Measurements from ENCODE around the gene ABI1.

ABI1 gene

GRCh38 chr10:26815500-26815899 lies 45.3 kb downstream of the ABI1 start:
- no peak overlapping the region for H3K23ac ChIP-seq (ENCODE audit: low read length in 2 of 2)
- H2BK15ac ChIP-seq (ENCODE audit: low read depth, poor library complexity, severe bottlenecking) = no peak overlapping the region
- no peaks in the 10 kb centered on the region for H3K36me3 ChIP-seq (ENCODE audit: control insufficient read depth in 1 of 2, insufficient read depth in 2 of 2, low read depth in 1 of 2, low read length in 2 of 2)
- H4K8ac ChIP-seq (ENCODE audit: low read length) = no peak overlapping the region
- no peak overlapping the region for H3K18ac ChIP-seq (ENCODE audit: low read depth in 1 of 2, low read length in 2 of 2)
- H3K9ac ChIP-seq (ENCODE audit: low read length) = no peak overlapping the region
- no peak overlapping the region for H3K14ac ChIP-seq (ENCODE audit: low read length in 2 of 2)
- H2BK5ac ChIP-seq (ENCODE audit: low read depth, low read length, poor library complexity, severe bottlenecking) = no peak overlapping the region
- no peaks in the 10 kb centered on the region for H3K9me3 ChIP-seq (ENCODE audit: control insufficient read depth, low read length)
- no peak overlapping the region for H3K4ac ChIP-seq (ENCODE audit: low read depth in 1 of 2, low read length in 2 of 2)
- H3K79me1 ChIP-seq (replicated peaks; ENCODE audit: low read length, poor library complexity, severe bottlenecking) = peaks cover 12% of the 10 kb centered on the region
- H3K4me2 ChIP-seq (ENCODE audit: low read length, poor library complexity, severe bottlenecking) = no peak overlapping the region
- 50% methylated on average over 2 of the region's 2 CpGs for WGBS
- no peak overlapping the region for H2AK5ac ChIP-seq (ENCODE audit: low read length, severe bottlenecking)
- H2AFZ ChIP-seq (ENCODE audit: low read depth, low read length) = no peak overlapping the region
- H3K4me1 ChIP-seq (ENCODE audit: control insufficient read depth, insufficient read depth, low read depth, low read length) = peaks cover 1% of the 10 kb centered on the region
- no peak for DNase-seq
- H2BK120ac ChIP-seq (ENCODE audit: low read depth, low read length) = no peak overlapping the region
- H4K91ac ChIP-seq (ENCODE audit: low read length) = peak overlapping the region; percentile 46
- no peak overlapping the region for H2BK12ac ChIP-seq (ENCODE audit: low read length in 2 of 2)
- H3K4me3 ChIP-seq (ENCODE audit: insufficient read depth in 1 of 2, low read depth in 1 of 2, low read length in 2 of 2) = no peak overlapping the region
- H3K27ac ChIP-seq (ENCODE audit: low read length, poor library complexity, severe bottlenecking) = no peak overlapping the region
- H3K27me3 ChIP-seq (ENCODE audit: control insufficient read depth in 1 of 2, insufficient read depth in 1 of 2, low read length in 2 of 2) = no peaks in the 10 kb centered on the region

GRCh38 chr10:26810435-26811026 lies 50.2 kb downstream of the ABI1 start:
- H3K4me2 ChIP-seq (ENCODE audit: low read length, poor library complexity, severe bottlenecking) = no peak overlapping the region
- H3K79me1 ChIP-seq (replicated peaks; ENCODE audit: low read length, poor library complexity, severe bottlenecking) = peaks cover 27% of the 10 kb centered on the region
- H2BK120ac ChIP-seq (ENCODE audit: low read depth, low read length) = no peak overlapping the region
- no peak overlapping the region for H3K23ac ChIP-seq (ENCODE audit: low read length in 2 of 2)
- H3K9me3 ChIP-seq (ENCODE audit: control insufficient read depth, low read length) = no peaks in the 10 kb centered on the region
- H2AFZ ChIP-seq (ENCODE audit: low read depth, low read length) = no peak overlapping the region
- H4K91ac ChIP-seq (ENCODE audit: low read length) = no peak overlapping the region
- H3K27me3 ChIP-seq (ENCODE audit: control insufficient read depth in 1 of 2, insufficient read depth in 1 of 2, low read length in 2 of 2) = no peaks in the 10 kb centered on the region
- H2BK12ac ChIP-seq (ENCODE audit: low read length in 2 of 2) = no peak overlapping the region
- no peak overlapping the region for H3K4ac ChIP-seq (ENCODE audit: low read depth in 1 of 2, low read length in 2 of 2)
- DNase-seq = peak; percentile 32
- H3K36me3 ChIP-seq (ENCODE audit: control insufficient read depth in 1 of 2, insufficient read depth in 2 of 2, low read depth in 1 of 2, low read length in 2 of 2) = peaks cover 0 to 4% of the 10 kb centered on the region in 2 experiments
- no peak overlapping the region for H2BK15ac ChIP-seq (ENCODE audit: low read depth, poor library complexity, severe bottlenecking)
- no peak overlapping the region for H3K9ac ChIP-seq (ENCODE audit: low read length)
- no peak overlapping the region for H3K4me3 ChIP-seq (ENCODE audit: insufficient read depth in 1 of 2, low read depth in 1 of 2, low read length in 2 of 2)
- 55% methylated on average over 1 of the region's 7 CpGs for WGBS
- H4K8ac ChIP-seq (ENCODE audit: low read length) = no peak overlapping the region
- no peak overlapping the region for H3K27ac ChIP-seq (ENCODE audit: low read length, poor library complexity, severe bottlenecking)
- H3K4me1 ChIP-seq (ENCODE audit: control insufficient read depth, insufficient read depth, low read depth, low read length) = no peaks in the 10 kb centered on the region
- no peak overlapping the region for H3K18ac ChIP-seq (ENCODE audit: low read depth in 1 of 2, low read length in 2 of 2)
- no peak overlapping the region for H3K14ac ChIP-seq (ENCODE audit: low read length in 2 of 2)
- no peak overlapping the region for H2BK5ac ChIP-seq (ENCODE audit: low read depth, low read length, poor library complexity, severe bottlenecking)
- no peak overlapping the region for H2AK5ac ChIP-seq (ENCODE audit: low read length, severe bottlenecking)

- Histone ChIP-seq H3K23ac (ENCODE audit: low read length in 2 of 2) (no peak overlapping the region), H3K79me1 (replicated peaks; ENCODE audit: low read length, poor library complexity, severe bottlenecking) (peaks cover 25% of the 10 kb centered on the region), H3K4ac (ENCODE audit: low read depth in 1 of 2, low read length in 2 of 2) (no peak overlapping the region), H3K4me2 (ENCODE audit: low read length, poor library complexity, severe bottlenecking) (no peak overlapping the region), H2BK15ac (ENCODE audit: low read depth, poor library complexity, severe bottlenecking) (no peak overlapping the region), H2AK5ac (ENCODE audit: low read length, severe bottlenecking) (no peak overlapping the region), H3K18ac (ENCODE audit: low read depth in 1 of 2, low read length in 2 of 2) (no peak overlapping the region), H2BK120ac (ENCODE audit: low read depth, low read length) (no peak overlapping the region), H3K27ac (ENCODE audit: low read length, poor library complexity, severe bottlenecking) (no peak overlapping the region), H2BK5ac (ENCODE audit: low read depth, low read length, poor library complexity, severe bottlenecking) (no peak overlapping the region), H2AFZ (ENCODE audit: low read depth, low read length) (no peak overlapping the region), H2BK12ac (ENCODE audit: low read length in 2 of 2) (no peak overlapping the region), H3K27me3 (ENCODE audit: control insufficient read depth in 1 of 2, insufficient read depth in 1 of 2, low read length in 2 of 2) (no peaks in the 10 kb centered on the region), H3K4me1 (ENCODE audit: control insufficient read depth, insufficient read depth, low read depth, low read length) (no peaks in the 10 kb centered on the region), H4K91ac (ENCODE audit: low read length) (no peak overlapping the region), H3K9me3 (ENCODE audit: control insufficient read depth, low read length) (no peaks in the 10 kb centered on the region), H3K36me3 (ENCODE audit: control insufficient read depth in 1 of 2, insufficient read depth in 2 of 2, low read depth in 1 of 2, low read length in 2 of 2) (peaks cover 0 to 4% of the 10 kb centered on the region in 2 experiments), H3K4me3 (ENCODE audit: insufficient read depth in 1 of 2, low read depth in 1 of 2, low read length in 2 of 2) (no peak overlapping the region), H3K14ac (ENCODE audit: low read length in 2 of 2) (no peak overlapping the region), H3K9ac (ENCODE audit: low read length) (no peak overlapping the region), H4K8ac (ENCODE audit: low read length) (no peak overlapping the region)
- no peak for DNase-seq
- 100% methylated on average over 1 of the region's 1 CpG for WGBS
Measured at GRCh38 chr10:26809973-26810372, 50.8 kb downstream of the ABI1 start.

GRCh38 chr10:26807532-26807931 lies 53.2 kb downstream of the ABI1 start:
- no peak overlapping the region for H2AFZ ChIP-seq (ENCODE audit: low read depth, low read length)
- no peak overlapping the region for H3K18ac ChIP-seq (ENCODE audit: low read depth in 1 of 2, low read length in 2 of 2)
- H2BK5ac ChIP-seq (ENCODE audit: low read depth, low read length, poor library complexity, severe bottlenecking) = no peak overlapping the region
- H2BK12ac ChIP-seq (ENCODE audit: low read length in 2 of 2) = no peak overlapping the region
- H3K4ac ChIP-seq (ENCODE audit: low read depth in 1 of 2, low read length in 2 of 2) = no peak overlapping the region
- no peak overlapping the region for H3K4me2 ChIP-seq (ENCODE audit: low read length, poor library complexity, severe bottlenecking)
- DNase-seq = no peak
- H3K23ac ChIP-seq (ENCODE audit: low read length in 2 of 2) = no peak overlapping the region
- H3K36me3 ChIP-seq (ENCODE audit: control insufficient read depth in 1 of 2, insufficient read depth in 2 of 2, low read depth in 1 of 2, low read length in 2 of 2) = peaks cover 0 to 4% of the 10 kb centered on the region in 2 experiments
- H3K4me1 ChIP-seq (ENCODE audit: control insufficient read depth, insufficient read depth, low read depth, low read length) = no peaks in the 10 kb centered on the region
- 82% methylated on average over 4 of the region's 4 CpGs for WGBS
- no peak overlapping the region for H4K8ac ChIP-seq (ENCODE audit: low read length)
- no peak overlapping the region for H2AK5ac ChIP-seq (ENCODE audit: low read length, severe bottlenecking)
- H4K91ac ChIP-seq (ENCODE audit: low read length) = no peak overlapping the region
- H3K14ac ChIP-seq (ENCODE audit: low read length in 2 of 2) = no peak overlapping the region
- no peak overlapping the region for H2BK120ac ChIP-seq (ENCODE audit: low read depth, low read length)
- no peaks in the 10 kb centered on the region for H3K9me3 ChIP-seq (ENCODE audit: control insufficient read depth, low read length)
- no peak overlapping the region for H3K27ac ChIP-seq (ENCODE audit: low read length, poor library complexity, severe bottlenecking)
- no peak overlapping the region for H3K9ac ChIP-seq (ENCODE audit: low read length)
- no peak overlapping the region for H3K4me3 ChIP-seq (ENCODE audit: insufficient read depth in 1 of 2, low read depth in 1 of 2, low read length in 2 of 2)
- no peaks in the 10 kb centered on the region for H3K27me3 ChIP-seq (ENCODE audit: control insufficient read depth in 1 of 2, insufficient read depth in 1 of 2, low read length in 2 of 2)
- H2BK15ac ChIP-seq (ENCODE audit: low read depth, poor library complexity, severe bottlenecking) = no peak overlapping the region
- peaks cover 25% of the 10 kb centered on the region for H3K79me1 ChIP-seq (replicated peaks; ENCODE audit: low read length, poor library complexity, severe bottlenecking)

Data from mesenchymal stem cell (in vitro differentiated cells and primary cell).